ENCODE measurements around the gene CHRDL1.

DNA sequence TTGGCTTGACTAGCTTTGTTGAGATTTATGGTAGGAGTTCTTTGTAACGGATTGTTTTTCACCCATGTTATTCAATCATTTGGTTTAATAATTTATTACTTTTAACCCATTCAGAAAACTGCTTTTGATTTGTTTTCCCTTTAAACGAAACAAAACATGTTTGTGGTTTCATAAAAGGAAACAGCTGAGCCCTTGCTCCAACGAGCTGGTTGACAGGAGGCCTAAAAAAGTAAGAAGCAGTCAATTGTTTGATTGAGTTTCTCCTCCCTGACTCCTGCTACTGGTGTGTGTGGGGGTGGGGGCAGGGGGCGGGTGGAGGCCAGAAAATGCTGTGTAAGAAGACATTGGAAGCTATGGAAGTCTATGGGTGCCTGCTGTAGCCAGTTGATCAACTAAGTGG lies 102.8 kb downstream of the CHRDL1 start:
- no peak for TF ChIP-seq POLR2A (IDR thresholded peaks at IDR 0.05)
- TF ChIP-seq, protein P1, sequence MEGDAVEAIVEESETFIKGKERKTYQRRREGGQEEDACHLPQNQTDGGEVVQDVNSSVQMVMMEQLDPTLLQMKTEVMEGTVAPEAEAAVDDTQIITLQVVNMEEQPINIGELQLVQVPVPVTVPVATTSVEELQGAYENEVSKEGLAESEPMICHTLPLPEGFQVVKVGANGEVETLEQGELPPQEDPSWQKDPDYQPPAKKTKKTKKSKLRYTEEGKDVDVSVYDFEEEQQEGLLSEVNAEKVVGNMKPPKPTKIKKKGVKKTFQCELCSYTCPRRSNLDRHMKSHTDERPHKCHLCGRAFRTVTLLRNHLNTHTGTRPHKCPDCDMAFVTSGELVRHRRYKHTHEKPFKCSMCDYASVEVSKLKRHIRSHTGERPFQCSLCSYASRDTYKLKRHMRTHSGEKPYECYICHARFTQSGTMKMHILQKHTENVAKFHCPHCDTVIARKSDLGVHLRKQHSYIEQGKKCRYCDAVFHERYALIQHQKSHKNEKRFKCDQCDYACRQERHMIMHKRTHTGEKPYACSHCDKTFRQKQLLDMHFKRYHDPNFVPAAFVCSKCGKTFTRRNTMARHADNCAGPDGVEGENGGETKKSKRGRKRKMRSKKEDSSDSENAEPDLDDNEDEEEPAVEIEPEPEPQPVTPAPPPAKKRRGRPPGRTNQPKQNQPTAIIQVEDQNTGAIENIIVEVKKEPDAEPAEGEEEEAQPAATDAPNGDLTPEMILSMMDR (IDR thresholded peaks at IDR 0.05), result no peak

Measured in thyroid gland (tissue), 4 donors.